ENCODE results near the gene FILIP1.

DNA sequence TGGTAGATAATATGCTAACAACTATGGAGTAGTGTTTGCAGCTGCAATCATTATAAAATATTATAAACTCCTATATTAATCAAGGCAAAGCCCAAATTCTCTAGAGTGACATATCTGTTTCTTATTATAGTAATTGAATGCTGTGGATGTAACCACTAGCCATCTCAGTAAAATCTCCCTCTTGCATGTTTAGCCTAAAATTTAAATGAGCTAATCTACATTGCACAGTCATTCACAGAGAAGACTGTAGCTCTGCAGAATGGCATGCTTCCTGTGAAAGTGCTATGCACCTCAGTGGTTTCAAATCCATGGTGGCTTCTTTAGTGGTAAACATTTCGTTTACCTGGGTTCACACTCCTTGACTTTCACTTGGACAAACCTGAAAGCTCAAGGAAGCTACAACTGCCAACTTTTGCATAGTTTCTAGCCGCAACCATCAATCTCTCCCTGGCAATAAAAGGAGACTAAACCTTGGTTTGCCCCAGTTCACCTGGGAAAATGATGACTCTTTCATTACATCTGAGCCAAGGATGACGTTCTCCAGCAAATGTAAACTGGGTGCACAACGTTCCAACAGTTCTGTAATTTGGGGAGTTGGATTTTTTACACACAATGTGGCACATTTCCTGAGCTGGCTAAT lies 47.2 kb downstream of the FILIP1 start:
- TF ChIP-seq, protein P1, sequence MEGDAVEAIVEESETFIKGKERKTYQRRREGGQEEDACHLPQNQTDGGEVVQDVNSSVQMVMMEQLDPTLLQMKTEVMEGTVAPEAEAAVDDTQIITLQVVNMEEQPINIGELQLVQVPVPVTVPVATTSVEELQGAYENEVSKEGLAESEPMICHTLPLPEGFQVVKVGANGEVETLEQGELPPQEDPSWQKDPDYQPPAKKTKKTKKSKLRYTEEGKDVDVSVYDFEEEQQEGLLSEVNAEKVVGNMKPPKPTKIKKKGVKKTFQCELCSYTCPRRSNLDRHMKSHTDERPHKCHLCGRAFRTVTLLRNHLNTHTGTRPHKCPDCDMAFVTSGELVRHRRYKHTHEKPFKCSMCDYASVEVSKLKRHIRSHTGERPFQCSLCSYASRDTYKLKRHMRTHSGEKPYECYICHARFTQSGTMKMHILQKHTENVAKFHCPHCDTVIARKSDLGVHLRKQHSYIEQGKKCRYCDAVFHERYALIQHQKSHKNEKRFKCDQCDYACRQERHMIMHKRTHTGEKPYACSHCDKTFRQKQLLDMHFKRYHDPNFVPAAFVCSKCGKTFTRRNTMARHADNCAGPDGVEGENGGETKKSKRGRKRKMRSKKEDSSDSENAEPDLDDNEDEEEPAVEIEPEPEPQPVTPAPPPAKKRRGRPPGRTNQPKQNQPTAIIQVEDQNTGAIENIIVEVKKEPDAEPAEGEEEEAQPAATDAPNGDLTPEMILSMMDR (IDR thresholded peaks at IDR 0.05; ENCODE audit: insufficient read depth, low read length): no peak
- TF ChIP-seq GABPA (IDR thresholded peaks at IDR 0.05; ENCODE audit: low read depth) (no peak), POLR2AphosphoS5 (IDR thresholded peaks at IDR 0.05; ENCODE audit: low read depth) (no peak)

Data from HL-60 (cell line).